OCI-LY1 (cell line): ENCODE data around the gene FBXL19.

Source experiments
- H2AFZ ChIP-seq: fragments of 200-600 bp; sonication (generic), shearing (Covaris generic); 2 replicates; pipeline ENCODE4 v1.6.0; 2014; ENCODE audit warnings: antibody characterized with exemption, mild to moderate bottlenecking, low read length
- H3F3A ChIP-seq: fragments of 200-600 bp; sonication (generic), shearing (Covaris generic); 2 replicates; pipeline ENCODE4 v1.6.0; 2014; ENCODE audit warnings: mild to moderate bottlenecking, antibody characterized with exemption, low read length, moderate library complexity; ENCODE audit not compliant: insufficient read depth
- H3K27ac ChIP-seq: fragments of 200-600 bp; sonication (generic); 2 replicates; pipeline ENCODE4 v1.5.1; 2014; ENCODE audit warnings: low read length, mixed run types, mild to moderate bottlenecking, low read depth; ENCODE audit not compliant: poor library complexity, severe bottlenecking
- H3K27me3 ChIP-seq: fragments of 200-600 bp; sonication (generic); 2 replicates; pipeline ENCODE4 v1.6.0; 2014; ENCODE audit warnings: antibody characterized with exemption, mild to moderate bottlenecking, low read length, moderate library complexity; ENCODE audit not compliant: insufficient read depth
- H3K36me3 ChIP-seq: fragments of 200-600 bp; sonication (generic); 2 replicates; pipeline ENCODE4 v1.6.1; 2014; ENCODE audit warnings: mild to moderate bottlenecking, antibody characterized with exemption, low read length, moderate library complexity, mixed read lengths; ENCODE audit not compliant: insufficient read depth
- H3K4me1 ChIP-seq: fragments of 200-600 bp; sonication (generic); 2 replicates; pipeline ENCODE4 v1.5.1; 2014; ENCODE audit warnings: mild to moderate bottlenecking, low read length, moderate library complexity; ENCODE audit not compliant: insufficient read depth, severe bottlenecking
- H3K4me2 ChIP-seq: fragments of 200-600 bp; sonication (generic), shearing (Covaris generic); 2 replicates; pipeline ENCODE4 v1.6.1; 2014; ENCODE audit warnings: low read length
- H3K4me3 ChIP-seq: fragments of 200-600 bp; sonication (generic); 2 replicates; pipeline ENCODE4 v1.5.1; 2014; ENCODE audit warnings: low read length, low read depth, mild to moderate bottlenecking, mixed read lengths; ENCODE audit not compliant: poor library complexity, severe bottlenecking
- H3K79me2 ChIP-seq: fragments of 200-600 bp; shearing (Covaris generic); 2 replicates; pipeline ENCODE4 v1.6.1; 2016; ENCODE audit warnings: mixed run types, low read length, mixed read lengths; ENCODE audit not compliant: insufficient read depth
- H3K9ac ChIP-seq: fragments of 200-600 bp; sonication (generic), shearing (Covaris generic); 2 replicates; pipeline ENCODE4 v1.6.1; 2014; ENCODE audit warnings: mild to moderate bottlenecking, low read length, mixed read lengths
- H3K9me2 ChIP-seq: fragments of 200-600 bp; sonication (generic), shearing (Covaris generic); 2 replicates; pipeline ENCODE4 v1.6.1; 2014; ENCODE audit warnings: low read depth, mild to moderate bottlenecking, low read length, mixed read lengths
- H3K9me3 ChIP-seq: fragments of 200-600 bp; shearing (Covaris generic); 2 replicates; pipeline ENCODE4 v1.6.1; 2014; ENCODE audit warnings: low read length, mixed read lengths
- H4K20me1 ChIP-seq: fragments of 200-600 bp; sonication (generic), shearing (Covaris generic); 2 replicates; pipeline ENCODE4 v1.6.0; 2016; ENCODE audit warnings: mild to moderate bottlenecking, low read length; ENCODE audit not compliant: insufficient read depth
- EZH2 ChIP-seq: fragments of 200-600 bp; sonication (generic), shearing (Covaris generic); IDR thresholded peaks from 2 replicates; pipeline ENCODE4 v1.8.0; 2017; ENCODE audit warnings: borderline replicate concordance, mixed run types, mild to moderate bottlenecking, antibody characterized with exemption, low read length, moderate library complexity, mixed read lengths
- TF ChIP-seq, protein P1 (sequence below): fragments of 200-600 bp; sonication (generic), shearing (Covaris generic); IDR thresholded peaks from 2 replicates; pipeline ENCODE4 v1.5.1; 2017; ENCODE audit warnings: mild to moderate bottlenecking, antibody characterized with exemption, low read length, moderate library complexity, mixed read lengths

Gene FBXL19

GRCh38 chr16:30984669-30985400, 61.5 kb downstream of the FBXL19 start, which contains the start of gene HSD3B7:
HSD3B7 (plus strand) TSS chr16:30985207; CDS start chr16:30985659, 452 bp downstream.
- no peaks in the 10 kb centered on the region for H3K9me2 ChIP-seq
- H3K4me3 ChIP-seq = no peak within 1 kb of the TSS
- no peak within 1 kb of the TSS for H3K9ac ChIP-seq

DNA sequence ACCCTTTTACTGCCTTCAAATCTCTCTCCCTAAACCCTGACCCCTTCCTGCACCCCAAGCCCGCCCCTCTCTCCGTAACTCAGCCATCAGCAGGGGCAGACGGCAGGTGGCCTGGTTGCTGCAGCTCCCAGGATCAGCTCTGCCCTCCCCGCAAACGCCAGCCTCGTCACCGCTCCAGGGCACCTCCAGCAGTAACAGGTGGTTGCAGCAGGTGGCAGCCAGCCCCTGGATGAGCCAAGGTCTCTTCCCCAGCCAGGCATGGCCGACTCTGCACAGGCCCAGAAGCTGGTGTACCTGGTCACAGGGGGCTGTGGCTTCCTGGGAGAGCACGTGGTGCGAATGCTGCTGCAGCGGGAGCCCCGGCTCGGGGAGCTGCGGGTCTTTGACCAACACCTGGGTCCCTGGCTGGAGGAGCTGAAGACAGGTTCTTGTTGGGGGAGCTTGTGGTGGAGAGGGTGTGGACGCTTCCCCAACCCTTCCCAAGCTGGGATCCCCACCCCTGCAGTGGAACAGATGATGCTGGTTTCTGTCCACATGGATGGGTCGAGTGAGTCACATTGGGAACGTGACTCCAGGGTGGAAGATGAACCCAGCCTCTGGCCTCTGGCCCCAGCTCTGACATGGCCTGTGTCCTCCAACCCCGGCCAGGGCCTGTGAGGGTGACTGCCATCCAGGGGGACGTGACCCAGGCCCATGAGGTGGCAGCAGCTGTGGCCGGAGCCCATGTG, 62.2 kb downstream of the FBXL19 start:
- H2AFZ ChIP-seq = no peak overlapping the region
- H3K4me1 ChIP-seq = peaks cover 25% of the 10 kb centered on the region
- no peaks in the 10 kb centered on the region for H3K27me3 ChIP-seq
- no peaks in the 10 kb centered on the region for H3K9me3 ChIP-seq
- H3K9me2 ChIP-seq = no peaks in the 10 kb centered on the region
- H4K20me1 ChIP-seq = no peaks in the 10 kb centered on the region
- TF ChIP-seq, protein P1, sequence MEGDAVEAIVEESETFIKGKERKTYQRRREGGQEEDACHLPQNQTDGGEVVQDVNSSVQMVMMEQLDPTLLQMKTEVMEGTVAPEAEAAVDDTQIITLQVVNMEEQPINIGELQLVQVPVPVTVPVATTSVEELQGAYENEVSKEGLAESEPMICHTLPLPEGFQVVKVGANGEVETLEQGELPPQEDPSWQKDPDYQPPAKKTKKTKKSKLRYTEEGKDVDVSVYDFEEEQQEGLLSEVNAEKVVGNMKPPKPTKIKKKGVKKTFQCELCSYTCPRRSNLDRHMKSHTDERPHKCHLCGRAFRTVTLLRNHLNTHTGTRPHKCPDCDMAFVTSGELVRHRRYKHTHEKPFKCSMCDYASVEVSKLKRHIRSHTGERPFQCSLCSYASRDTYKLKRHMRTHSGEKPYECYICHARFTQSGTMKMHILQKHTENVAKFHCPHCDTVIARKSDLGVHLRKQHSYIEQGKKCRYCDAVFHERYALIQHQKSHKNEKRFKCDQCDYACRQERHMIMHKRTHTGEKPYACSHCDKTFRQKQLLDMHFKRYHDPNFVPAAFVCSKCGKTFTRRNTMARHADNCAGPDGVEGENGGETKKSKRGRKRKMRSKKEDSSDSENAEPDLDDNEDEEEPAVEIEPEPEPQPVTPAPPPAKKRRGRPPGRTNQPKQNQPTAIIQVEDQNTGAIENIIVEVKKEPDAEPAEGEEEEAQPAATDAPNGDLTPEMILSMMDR = no peak
- no peak for TF ChIP-seq EZH2
- no peak overlapping the region for H3K27ac ChIP-seq
- no peak overlapping the region for H3K9ac ChIP-seq
- H3K4me2 ChIP-seq = no peak overlapping the region
- H3K4me3 ChIP-seq = no peak overlapping the region
- H3K79me2 ChIP-seq = no peaks in the 10 kb centered on the region
- peaks cover 35% of the 10 kb centered on the region for H3K36me3 ChIP-seq
- no peaks in the 10 kb centered on the region for H3F3A ChIP-seq

More at GRCh38 chr16:30984669-30985400, 61.5 kb downstream of the FBXL19 start, which contains the start of gene HSD3B7:
- Histone ChIP-seq H3K4me1 (peaks cover 18% of the 10 kb centered on the region), H3K27ac (no peak within 1 kb of the TSS), H4K20me1 (no peaks in the 10 kb centered on the region), H3K27me3 (no peaks in the 10 kb centered on the region), H3K36me3 (peaks cover 42% of the 10 kb centered on the region), H2AFZ (no peak within 1 kb of the TSS), H3K9me3 (no peaks in the 10 kb centered on the region), H3K4me2 (no peak within 1 kb of the TSS), H3F3A (no peaks in the 10 kb centered on the region), H3K79me2 (no peaks in the 10 kb centered on the region)
- no peak for TF ChIP-seq EZH2
- TF ChIP-seq, protein P1 = peak; percentile 90

- Histone ChIP-seq H3K27me3 (no peaks in the 10 kb centered on the region), H3K4me3 (no peak overlapping the region), H3K9me3 (no peaks in the 10 kb centered on the region), H3K9me2 (no peaks in the 10 kb centered on the region), H3K4me2 (no peak overlapping the region), H3K27ac (no peak overlapping the region), H3K79me2 (no peaks in the 10 kb centered on the region), H3F3A (no peaks in the 10 kb centered on the region), H3K36me3 (peaks cover 27% of the 10 kb centered on the region), H3K4me1 (peaks cover 25% of the 10 kb centered on the region), H4K20me1 (no peaks in the 10 kb centered on the region), H2AFZ (no peak overlapping the region), H3K9ac (no peak overlapping the region)
- no peak for TF ChIP-seq EZH2
- TF ChIP-seq, protein P1 = no peak
These were observed 63.0 kb downstream of the FBXL19 start for GRCh38 chr16:30986129-30986991.
